ENCODE data around the gene KANSL1.

Gene KANSL1

DNA sequence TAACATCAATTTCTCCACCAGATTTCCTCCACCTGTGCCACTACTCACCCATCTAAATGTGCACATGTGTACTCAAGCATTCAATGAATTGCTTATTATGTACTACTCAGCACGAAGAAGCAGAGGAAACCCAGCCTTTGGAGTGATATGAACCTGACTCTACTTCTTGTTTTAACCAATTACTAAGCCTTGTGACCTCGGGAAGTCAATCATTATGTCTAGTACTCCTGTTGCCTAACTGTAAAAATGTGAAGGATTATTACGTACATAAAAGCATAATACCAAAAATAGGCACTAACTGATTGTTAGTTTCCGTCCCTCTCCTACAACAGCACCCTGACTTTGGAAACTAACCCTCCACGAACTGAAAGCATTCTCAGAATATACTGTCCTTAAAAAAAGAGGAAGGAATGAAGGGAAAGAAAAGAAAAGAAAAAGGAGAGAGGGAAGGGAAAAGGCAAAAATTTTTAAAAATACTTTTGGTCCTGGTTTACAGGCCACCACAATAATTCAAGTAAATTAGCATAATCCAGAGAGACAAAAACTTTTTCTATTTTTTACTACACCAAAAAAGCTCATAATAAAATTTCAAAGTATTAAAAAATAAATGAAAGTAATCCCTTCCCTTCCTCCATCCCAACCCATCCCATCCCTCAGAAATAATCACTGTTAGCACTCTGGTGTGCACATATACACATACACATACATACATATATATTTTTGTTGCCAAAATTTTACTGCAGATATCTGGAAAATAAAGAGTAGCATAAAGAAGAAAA is 53.6 kb downstream of the KANSL1 start:
- no peak for DNase-seq

DNA sequence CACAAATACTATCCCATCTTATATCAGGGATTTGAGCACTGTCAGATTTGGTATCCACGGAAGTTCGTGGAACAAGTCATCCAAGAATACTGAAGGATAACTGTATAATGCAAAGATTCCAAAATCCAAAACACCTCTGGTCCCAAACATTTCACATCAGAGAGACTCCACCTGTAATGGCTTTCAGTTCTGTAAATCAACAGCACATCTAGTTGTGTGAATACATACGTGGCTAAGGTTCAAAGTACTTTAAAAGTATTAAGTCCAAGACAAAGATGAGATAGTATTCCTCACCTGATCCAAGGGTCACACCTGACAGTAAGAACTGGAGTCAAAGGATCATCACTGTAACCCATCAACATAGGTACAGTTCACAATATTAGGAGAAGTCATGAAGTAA is 54.8 kb downstream of the KANSL1 start:
- no peak for DNase-seq

DNA sequence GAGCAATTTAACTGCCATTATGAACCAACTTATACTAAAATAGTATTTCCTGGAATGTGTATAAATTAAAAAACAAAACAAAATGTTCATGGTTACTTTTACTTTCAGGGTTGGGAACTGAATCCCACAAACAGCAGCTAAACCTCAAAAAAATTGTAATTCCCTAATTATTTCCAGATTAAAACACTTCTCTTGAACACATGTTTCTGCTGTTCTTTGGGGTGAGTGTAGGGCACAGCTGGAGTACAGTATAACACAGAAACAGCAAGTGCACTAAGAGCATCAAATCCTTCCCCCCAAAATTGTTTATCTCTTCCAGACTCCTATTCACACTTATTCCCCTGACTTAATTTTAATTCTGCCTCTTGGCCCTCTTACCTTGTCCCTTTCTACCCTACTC is 56.4 kb downstream of the KANSL1 start:
- no peak for DNase-seq

DNA sequence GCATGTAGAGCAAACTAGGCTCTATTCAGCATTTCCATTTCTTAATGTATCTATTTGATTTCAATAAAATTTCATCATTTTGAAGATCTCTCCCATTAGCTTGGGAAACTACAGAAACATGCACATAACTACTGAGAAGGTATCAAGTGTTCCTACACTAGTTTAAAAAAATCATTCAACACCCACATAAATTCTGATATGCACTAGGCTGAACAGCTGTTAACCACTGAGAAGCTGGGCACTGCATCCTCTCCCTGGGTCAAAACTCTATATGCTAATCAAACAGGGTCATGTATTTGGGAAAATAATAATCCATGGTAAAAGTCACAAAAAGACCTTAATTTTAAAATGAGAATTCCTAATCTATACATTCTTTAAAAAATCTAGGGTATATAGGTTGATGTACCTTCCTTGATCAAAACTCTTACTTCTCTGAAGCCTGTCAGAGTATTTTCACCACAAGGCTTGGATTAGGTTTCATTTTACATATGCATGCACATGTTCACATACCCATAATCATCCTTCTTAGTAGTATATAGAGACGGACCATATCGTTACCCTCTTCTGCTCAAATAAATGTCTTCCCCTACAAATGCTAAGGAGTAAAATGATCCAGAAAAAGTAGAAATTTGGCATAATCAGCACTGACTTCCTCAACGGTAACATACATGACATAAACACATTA is 57.2 kb downstream of the KANSL1 start:
- no peak for DNase-seq

DNA sequence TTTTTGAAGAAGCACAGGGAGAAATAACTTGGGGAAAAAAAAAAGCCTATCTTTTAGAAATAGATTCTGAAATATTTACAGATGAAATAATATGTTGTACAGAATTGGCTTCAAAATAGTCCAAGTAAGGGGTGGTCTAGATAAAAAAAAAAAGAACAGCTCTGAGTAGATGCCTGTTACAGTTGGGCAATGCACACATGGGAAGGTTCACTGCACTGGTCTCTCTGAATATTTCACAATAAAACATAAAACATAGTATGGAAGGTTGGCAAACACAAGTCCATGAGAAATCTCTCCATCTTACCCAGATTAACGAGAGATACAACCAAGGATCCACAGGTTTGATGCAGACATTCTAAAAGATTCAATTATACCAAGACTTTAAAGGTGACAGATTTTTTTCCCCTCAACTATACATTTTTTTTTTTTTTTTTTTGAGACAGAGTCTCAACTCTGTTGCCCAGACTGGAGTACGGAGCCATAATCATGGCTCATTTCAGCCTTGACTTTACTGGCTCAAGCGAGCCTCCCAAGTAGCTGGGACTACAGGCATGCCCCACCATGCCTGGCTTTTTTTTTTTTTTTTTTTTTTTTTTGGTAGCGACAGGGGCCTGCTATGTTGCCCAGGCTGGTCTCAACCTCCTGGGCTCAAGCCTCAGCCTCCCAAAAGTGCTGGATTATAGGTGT is 58.0 kb downstream of the KANSL1 start:
- no peak for DNase-seq

DNA sequence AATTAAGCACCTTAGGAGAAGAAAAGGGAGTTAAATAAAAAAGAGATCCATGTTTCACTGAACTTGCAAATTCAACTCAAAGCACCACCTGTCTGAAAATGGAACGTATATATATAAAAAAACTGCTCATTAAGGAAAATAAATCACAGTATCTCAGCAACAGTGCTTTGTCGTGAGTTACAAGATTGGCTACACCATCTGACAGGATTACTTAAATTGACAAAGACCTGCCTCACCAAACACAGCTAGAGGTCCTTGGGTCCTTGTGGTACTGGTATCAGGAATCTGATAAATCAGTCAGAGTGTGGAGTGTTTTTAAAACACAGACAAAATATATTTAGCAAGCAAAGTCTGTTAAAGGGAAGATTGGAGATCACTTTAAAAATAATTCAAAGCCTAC is 63.9 kb downstream of the KANSL1 start:
- DNase-seq = no peak

DNA sequence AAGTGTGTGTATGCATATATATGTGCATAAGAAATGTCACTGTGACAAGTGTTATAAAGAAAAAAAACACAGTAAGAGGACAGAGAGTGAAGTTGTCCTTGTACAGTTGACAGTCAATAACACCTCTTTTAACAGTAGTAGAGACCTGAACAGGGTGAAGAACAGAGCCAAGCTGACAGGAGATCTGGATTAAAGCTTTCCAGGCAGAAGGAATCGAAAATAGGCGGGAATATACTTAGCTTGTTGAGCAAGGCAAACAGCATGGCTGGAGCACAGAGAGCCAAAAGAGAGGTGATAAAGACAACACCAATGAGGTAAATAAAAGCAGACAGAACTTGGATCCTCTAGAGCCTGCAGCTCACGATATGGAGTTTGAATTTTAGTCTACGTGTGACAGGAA is 64.8 kb downstream of the KANSL1 start:
- DNase-seq = no peak

DNA sequence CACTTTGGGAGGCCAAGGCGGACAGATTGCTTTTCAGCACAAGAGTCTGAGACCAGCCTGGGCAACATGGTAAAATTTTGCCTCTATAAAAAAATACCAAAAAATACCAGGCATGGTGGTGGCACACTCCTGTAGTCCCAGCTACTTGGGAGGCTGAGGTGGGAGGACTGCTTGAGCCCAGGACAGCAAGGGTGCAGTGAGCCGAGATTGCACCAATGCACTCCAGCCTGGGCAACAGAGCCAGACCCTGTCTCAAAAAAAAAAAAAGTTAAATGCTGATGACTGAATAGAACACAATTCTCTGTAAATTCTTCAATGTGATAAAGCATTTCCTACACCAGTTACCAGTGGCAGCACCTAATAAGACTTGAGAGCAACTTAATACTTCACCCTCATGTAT is 65.7 kb downstream of the KANSL1 start:
- no peak for DNase-seq

DNA sequence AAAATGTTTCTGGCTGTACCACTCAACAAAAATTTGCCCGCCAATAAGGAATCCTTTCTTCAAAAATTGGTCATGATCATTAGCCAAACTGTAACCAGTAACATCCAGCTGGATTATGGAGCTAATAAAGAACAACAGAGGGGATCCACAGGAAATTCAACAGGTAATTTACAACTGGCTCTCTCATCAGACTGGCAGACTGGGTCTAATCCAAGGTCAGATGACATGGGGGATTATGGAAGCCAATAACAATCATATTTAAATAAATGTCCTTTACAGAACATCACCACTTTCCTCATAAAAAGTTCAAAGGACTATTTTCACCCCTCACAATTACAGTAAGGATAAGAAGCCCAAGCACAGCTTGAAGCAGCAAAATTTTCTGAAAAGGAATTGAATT is 66.4 kb downstream of the KANSL1 start:
- no peak for DNase-seq

DNA sequence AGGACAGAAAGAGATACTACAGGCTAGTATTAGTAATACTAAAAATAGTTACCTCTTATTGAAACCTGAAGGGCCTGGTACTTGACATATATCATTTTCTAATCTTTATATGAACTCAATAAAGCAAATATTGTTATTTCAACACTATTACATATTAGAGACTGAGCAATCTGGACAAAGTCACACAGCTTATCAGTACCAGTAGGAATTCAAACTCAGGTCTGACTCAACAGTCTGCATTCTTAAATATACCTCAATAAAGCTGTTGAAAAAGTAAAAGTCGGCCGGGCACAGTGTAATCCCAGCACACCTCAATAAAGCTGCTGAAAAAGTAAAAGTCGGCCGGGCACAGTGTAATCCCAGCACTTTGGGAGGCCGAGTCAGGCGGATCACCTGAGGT is 67.4 kb downstream of the KANSL1 start:
- DNase-seq = no peak

DNA sequence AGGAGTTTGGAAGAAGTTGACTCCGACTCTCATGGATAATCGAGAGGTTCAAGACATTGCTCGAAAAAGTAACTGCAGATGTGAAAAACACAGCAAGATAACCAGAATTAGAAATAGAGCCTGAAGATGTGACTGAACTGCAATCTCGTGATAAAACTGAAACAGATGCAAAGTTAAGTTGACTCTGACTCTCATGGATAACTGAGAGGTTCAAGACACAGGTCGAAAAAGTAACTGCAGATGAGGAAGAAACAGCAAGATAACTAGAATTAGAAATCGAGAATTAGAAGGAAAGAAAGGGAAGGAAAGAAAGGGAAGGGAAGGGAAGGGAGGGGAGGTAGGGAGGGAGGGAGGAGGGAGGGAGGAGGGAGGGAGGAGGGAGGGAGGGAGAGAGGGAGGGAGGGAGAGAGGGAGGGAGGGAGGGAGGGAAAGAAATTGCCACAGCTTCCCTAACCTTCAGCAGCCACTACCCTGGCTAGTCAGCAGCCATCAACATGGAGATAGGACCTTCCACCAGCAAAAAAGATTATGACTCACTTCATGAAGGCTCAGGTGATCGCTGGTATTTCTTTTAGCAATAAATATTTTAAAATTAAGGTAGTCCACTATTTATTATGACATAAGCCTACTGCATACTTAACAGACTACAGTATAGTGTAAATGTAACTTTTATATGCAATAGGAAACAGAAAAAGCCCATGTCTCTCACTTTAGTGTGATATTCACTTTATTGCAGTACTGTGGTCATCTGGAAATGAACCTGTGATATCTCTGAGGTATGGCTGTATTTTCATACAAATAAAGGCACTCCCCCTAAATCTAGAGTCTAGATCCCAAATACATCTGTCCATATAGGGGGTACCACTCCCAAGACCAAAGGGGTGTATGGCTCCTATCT is 68.3 kb downstream of the KANSL1 start:
- no peak for DNase-seq

DNA sequence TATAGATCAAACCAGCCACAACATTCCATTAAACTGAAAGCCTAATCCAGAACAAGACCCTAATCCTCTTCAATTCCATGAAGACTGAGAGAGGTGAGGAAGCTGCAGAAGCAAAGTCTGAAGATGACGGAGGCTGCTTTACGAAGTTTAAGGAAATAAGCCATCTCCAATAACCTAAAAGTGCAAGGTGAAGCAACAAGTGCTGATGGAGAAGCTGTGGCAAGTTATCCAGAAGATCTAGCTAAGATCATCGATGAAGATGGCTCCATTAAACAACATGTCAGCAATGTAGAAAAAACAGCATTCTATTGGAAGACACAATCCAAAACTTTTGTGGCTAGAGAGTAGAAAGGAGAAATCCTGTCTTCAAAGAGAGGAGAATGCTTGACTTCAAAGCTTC is 69.6 kb downstream of the KANSL1 start:
- DNase-seq = no peak

DNA sequence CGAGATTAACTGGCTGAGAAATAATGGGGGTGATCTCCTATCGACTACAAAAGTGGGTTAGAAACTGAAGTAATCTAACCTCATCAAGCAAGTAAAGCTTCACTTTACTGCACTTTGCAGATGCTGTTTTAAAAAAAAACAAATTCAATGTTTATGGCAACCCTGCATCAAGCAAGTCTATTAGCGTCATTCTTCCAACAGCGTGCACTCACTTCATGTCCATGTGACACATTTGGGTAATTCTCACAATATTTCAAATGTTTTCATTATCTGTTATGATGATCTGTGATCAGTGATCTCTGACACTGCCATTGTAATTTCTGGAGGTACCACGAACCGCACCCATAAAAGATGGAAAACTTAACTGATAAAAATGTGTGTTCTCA is 70.8 kb downstream of the KANSL1 start:
- no peak for DNase-seq

DNA sequence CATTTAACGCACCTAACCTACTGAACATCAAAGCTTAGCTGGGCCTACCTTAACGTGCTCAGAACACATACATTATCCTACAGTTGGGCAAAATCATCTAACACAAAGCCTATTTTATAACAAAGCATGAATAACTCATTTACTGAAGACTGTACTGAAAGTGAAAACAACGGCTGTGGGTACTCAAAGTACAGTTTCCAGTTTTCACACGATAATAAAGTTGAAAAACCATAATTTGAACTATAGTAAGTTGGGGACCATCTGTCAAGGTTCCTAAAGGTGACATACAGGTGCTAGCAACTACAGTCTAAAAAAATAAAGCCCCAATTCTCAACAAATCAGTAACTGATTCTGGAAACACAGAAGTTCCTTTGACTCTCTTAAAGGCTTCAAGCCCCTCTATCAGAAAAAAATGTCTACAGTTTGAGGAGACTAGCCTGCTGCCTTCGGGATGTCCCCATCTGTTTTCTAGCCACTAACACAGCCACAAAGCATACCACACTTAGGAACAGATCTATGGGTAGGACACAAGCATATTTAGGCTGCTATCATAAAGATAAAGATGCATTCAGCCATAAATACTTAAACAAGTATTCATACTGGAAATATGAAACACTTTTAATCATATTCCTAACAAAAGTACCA is 71.3 kb downstream of the KANSL1 start:
- no peak for DNase-seq

DNA sequence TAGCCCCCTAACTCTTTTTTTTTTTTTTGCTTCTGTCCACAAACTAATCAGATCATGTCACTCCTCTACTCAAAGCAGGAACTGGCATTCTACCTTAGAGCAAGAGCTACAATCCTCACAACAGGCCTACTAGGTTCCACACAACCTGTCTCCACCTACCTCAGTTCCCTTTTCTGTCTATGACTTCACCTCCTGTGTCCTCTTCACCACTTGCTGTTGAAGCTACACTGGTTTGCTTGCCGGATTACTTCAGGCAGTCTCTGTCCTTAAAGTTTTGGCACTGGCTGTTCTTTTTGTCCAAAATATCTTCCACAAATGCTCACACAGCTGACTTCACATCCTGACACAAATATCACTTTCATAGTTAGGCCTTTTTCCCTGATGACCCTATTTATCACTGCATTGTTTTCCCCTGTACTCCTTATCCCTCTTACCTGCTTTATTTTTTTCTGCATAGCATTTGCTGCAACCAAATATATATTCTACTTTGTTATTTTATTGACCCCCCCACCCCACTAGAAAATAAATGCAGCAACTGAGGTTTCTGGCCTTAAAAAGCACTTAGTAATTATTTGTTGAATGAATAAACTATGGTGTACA is 72.0 kb downstream of the KANSL1 start:
- no peak for DNase-seq

DNA sequence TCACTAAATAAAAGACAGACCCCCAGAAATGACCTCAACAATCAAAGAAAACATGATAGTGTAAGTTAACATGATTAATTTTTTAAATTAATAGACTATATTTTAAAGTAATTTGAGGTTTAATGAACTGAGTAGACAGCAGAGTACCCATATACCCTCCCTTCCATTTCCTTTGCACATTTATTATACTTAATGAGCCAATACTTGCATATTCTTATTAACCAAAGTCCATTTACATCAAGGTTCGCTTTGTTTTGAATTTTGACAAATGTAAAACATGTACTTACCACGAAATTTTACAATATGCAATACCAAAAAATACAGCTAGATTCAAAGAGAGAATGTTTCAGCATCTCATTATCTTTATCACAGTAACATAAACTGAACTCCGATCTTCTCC is 72.7 kb downstream of the KANSL1 start:
- DNase-seq = no peak

DNA sequence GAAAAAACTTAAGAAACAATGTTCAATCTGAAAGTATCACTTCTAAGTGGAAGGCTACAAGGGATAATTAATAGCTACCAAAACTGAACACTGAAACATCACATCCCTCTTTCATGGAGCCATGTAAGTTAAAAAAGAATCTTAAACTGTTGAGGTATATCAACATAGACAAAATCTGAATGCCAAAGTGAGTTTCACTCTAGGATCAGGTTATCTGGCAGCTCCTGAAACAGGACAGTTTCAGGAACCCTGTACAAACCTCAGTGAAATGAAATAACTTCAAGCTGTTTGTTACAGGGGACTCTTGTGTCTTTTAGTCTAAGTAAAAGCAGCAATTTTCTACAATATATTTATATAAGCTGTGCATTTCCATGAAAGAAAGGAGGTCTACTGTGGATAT is 73.2 kb downstream of the KANSL1 start:
- DNase-seq = no peak

DNA sequence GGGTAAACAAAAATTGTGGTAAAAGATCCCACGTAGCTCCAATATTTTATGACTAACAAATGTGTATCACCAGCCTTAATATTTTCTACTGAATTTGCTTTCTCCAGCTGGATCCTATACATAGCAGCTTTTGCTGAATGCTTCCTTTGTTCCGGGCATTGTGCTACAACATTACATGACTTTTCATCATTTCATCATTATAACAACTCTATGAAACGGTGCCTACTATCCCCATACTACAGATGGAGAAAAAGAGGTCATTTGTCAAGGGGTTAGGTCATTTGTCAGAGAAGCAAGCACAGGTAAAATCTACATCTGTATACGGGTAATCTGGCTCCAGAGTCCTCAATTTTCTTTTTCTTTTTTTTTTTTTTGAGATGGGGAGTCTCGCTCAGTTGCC is 74.3 kb downstream of the KANSL1 start:
- DNase-seq = no peak

DNA sequence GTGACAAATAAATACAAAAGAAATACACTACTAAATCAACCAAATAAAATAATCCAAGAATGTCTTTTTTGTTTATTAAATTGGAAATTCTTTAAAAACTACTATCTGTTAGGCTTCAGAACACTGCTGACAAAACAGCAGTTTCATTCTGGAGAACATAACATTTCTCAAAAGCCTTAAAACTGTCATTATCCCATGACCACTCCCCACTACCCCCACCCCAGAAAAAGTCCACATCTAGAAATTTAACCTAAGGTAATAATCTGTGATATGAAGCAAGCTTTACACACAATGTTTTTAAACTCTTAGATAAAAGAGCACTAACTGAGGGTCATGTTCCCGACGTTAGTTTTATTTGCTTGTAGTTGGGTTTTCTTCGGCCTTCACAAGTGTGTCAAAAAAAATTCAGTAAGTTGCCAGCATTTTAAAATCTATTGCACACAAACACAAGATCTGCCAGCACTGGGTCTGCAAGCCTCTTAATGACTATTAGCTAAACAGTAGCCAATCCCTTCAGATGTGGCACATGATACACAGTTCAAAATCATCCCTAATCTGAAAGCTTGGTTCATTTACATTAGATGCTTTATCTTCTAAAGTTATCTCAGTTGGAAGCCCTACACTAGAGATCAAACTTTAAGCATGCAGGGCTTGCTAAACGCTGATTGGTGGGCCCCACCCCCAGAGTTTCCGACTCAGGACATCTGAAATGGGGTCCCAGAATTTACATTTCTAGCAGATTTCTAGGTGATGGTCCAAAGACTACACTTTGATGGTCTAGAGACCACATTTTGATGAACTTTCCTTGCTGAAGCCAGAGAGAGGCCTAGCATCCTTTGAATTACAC is 75.2 kb downstream of the KANSL1 start:
- DNase-seq = no peak

DNA sequence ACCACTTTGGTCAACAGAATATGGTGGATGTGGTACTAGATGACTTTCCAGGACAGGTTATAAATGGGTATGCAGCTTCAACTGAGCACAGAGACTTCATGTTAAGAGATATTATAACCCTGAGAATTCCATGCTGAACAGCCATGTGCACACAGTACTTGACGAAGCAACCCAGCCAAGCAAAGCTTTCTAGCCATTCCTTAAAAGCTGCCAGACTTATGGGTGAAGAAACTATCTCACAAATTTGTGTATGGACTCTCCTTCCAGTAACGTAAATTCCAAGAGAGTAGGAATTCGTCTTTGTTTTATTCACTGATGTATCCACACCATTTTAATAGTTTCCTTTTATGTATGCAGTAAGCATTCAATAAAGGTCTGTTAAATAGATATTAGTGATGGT is 76.1 kb downstream of the KANSL1 start:
- DNase-seq = no peak

DNA sequence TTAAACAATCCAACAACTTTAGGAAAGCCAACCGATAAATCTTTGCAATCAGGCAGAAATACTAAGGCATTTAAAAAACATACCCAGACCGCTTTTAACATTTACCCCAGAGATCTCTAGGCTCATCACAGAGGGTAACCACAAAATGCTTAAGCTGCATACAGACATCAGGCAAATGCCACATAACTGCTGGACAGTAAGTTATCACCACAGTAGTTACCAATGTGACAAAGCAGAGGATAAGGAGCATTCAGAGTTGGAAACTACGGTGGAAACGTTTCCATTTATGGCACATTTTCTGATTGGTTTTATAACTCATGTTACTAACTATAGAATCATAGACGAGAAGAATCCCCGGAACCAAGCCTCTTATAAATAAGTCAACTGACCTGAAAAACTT is 77.5 kb downstream of the KANSL1 start:
- no peak for DNase-seq
